GM18502 (cell line): ENCODE measurements around the gene GRIN2C.

Experiments
- ATAC-seq: cut with Tn5 transposase; IDR thresholded peaks from one replicate; pipeline ENCODE4 v1.9.1; 2021; ENCODE audit warnings: mild to moderate bottlenecking; ENCODE audit not compliant: unreplicated experiment, poor library complexity

Gene GRIN2C

GRCh38 chr17:74865504-74866197 lies 6.0 kb upstream of the GRIN2C start:
- ATAC-seq = no peak

GRCh38 chr17:74864866-74865395 lies 5.2 kb upstream of the GRIN2C start:
- no peak for ATAC-seq

- no peak for ATAC-seq
Observed at GRCh38 chr17:74864297-74864865, 4.7 kb upstream of the GRIN2C start.

GRCh38 chr17:74863420-74864296 lies 4.0 kb upstream of the GRIN2C start:
- no peak for ATAC-seq

- ATAC-seq = no peak
Observed at GRCh38 chr17:74862919-74863318, 3.2 kb upstream of the GRIN2C start.

- ATAC-seq = no peak
Observed at GRCh38 chr17:74862108-74862901, 2.6 kb upstream of the GRIN2C start.

- ATAC-seq = no peak
Observed at GRCh38 chr17:74861662-74862107, 2.0 kb upstream of the GRIN2C start.

GRCh38 chr17:74860872-74861661 lies 1.4 kb upstream of the GRIN2C start:
- ATAC-seq = no peak

GRCh38 chr17:74860229-74860871 lies 665 bp upstream of the GRIN2C start:
- no peak for ATAC-seq

- no peak for ATAC-seq
Observed at GRCh38 chr17:74858672-74859458, 820 bp downstream of the GRIN2C start.

- ATAC-seq = no peak
Observed at GRCh38 chr17:74857191-74857590, 2.5 kb downstream of the GRIN2C start.

- no peak for ATAC-seq
Observed at GRCh38 chr17:74856112-74856511, 3.6 kb downstream of the GRIN2C start.

GRCh38 chr17:74855323-74855722 lies 4.4 kb downstream of the GRIN2C start:
- no peak for ATAC-seq

- ATAC-seq = no peak
Observed at GRCh38 chr17:74854792-74855191, 4.9 kb downstream of the GRIN2C start.

GRCh38 chr17:74853669-74854068 lies 6.0 kb downstream of the GRIN2C start:
- ATAC-seq = no peak

- no peak for ATAC-seq
Observed at GRCh38 chr17:74853048-74853397, 6.7 kb downstream of the GRIN2C start.

- no peak for ATAC-seq
Observed at GRCh38 chr17:74852237-74853047, 7.2 kb downstream of the GRIN2C start.
